Right lobe of liver (tissue), 4 donors: ENCODE measurements around the gene SPATS2L.

Experiments
- POLR2A ChIP-seq: fragments of 450-650 bp; IDR thresholded peaks from one replicate; pipeline ENCODE4 v1.6.1; 2017; ENCODE audit warnings: antibody characterized with exemption, mild to moderate bottlenecking
- TF ChIP-seq, protein P1 (sequence below), 4 donors: fragments of 200-600 bp in 3 of 4; fragments of 450-650 bp in 1 of 4; IDR thresholded peaks; one replicate each; pipeline versions ENCODE4 v1.5.1 to v1.8.0; 2016 to 2022; ENCODE audit warnings: antibody characterized with exemption in 4 of 4, mild to moderate bottlenecking in 2 of 4
- donor health status: DM: no; HTN: no; CAD: no.
- donor health status: DM: no; HTN: no; CAD: no.
- donor health status: DM: no; HTN: yes; CAD: no.

GRCh38 chr2:200399636-200400035, 93.1 kb downstream of the SPATS2L start:
- TF ChIP-seq, protein P1, sequence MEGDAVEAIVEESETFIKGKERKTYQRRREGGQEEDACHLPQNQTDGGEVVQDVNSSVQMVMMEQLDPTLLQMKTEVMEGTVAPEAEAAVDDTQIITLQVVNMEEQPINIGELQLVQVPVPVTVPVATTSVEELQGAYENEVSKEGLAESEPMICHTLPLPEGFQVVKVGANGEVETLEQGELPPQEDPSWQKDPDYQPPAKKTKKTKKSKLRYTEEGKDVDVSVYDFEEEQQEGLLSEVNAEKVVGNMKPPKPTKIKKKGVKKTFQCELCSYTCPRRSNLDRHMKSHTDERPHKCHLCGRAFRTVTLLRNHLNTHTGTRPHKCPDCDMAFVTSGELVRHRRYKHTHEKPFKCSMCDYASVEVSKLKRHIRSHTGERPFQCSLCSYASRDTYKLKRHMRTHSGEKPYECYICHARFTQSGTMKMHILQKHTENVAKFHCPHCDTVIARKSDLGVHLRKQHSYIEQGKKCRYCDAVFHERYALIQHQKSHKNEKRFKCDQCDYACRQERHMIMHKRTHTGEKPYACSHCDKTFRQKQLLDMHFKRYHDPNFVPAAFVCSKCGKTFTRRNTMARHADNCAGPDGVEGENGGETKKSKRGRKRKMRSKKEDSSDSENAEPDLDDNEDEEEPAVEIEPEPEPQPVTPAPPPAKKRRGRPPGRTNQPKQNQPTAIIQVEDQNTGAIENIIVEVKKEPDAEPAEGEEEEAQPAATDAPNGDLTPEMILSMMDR (IDR thresholded peaks at IDR 0.05), result no peak
- TF ChIP-seq POLR2A, result no peak
